Measurements from ENCODE around the gene ATP5F1A.

ATP5F1A gene

DNA sequence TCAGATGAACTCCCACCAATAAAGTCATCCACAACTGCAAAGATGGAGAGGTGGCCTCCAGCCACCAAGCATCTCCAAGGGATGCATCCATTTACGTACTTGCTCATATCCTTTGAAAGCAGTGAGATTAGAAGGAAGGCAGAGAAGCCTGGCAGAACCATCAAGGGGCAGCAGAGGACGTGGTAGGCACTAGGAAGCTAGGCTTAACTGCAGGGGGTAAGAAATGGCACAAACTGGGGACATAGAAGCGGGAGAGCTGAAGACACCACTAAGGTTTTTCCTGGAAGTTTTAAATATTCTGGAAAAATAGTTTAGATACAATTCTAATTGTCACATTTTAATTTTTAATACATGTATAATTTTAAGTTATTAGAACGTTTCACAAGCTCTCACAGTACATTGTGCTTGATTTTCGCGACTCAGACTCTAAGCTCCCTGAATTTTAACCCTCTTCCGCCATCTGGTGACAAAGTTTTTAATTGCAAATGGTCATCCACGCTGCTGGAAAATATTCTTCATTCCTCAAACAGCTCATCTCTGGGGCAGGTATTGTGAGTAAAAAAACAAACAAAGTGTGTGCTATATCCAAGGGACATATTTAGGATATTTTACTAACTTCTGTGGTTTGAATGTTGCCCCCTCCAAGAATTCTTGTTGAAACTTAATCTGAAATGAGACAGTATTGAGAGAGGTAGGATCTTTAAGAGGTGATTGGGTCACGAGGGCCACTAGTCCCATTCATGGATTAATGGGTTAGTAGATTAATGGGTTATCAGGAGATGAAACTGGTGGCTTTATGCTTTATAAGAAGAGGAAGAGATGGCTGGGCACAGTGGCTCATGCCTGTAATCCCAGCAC, 24.4 kb downstream of the ATP5F1A start:
- peak; percentile 27 to 55 (median 32) for DNase-seq (ENCODE audit: low read depth in 3 of 3)

DNA sequence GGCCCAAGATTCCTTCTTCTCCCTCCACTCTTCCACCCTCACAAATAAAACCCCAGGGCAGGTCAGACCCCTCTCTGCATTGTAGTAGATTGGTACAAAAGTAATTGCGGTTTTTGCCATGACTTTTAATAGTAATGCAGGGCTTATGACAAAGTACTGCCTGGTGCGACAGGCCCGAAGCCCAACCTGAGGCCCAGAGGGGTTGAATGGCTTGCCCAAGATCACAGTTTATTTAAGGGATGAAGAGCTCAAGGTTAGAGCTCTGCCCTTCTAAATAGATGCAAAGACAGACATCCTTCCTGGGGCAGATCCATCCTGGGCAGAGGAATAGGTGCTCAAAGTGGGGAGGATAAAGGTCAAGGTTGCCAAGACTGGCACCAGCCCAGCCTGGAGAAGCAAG, 25.1 kb downstream of the ATP5F1A start:
- no peak for DNase-seq (ENCODE audit: low read depth in 3 of 3)

DNA sequence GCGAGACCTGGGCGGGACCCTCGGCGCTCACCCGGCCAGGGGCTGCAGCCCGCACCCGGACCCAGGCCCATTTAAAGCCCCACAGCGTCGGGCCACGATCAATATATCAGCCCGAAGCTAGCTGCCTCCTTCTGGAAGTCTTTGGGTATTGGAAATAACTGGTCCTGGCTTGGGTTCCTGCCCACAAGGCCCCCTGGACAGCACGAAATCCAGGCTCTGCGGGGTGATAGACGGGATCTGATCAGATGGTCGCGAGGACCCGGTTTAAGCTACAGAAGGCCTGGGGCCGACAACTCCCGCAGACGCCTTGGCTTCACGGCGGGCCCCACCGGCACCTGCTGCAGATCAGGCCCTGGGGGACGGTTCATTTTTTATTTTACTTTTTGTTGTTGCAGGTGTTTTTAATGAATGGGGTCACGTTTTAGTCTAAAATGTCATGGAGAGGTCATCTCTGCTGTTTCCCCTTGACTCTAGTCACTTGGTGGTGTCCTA, 25.7 kb downstream of the ATP5F1A start:
- DNase-seq (ENCODE audit: low read depth in 3 of 3), result no peak

DNA sequence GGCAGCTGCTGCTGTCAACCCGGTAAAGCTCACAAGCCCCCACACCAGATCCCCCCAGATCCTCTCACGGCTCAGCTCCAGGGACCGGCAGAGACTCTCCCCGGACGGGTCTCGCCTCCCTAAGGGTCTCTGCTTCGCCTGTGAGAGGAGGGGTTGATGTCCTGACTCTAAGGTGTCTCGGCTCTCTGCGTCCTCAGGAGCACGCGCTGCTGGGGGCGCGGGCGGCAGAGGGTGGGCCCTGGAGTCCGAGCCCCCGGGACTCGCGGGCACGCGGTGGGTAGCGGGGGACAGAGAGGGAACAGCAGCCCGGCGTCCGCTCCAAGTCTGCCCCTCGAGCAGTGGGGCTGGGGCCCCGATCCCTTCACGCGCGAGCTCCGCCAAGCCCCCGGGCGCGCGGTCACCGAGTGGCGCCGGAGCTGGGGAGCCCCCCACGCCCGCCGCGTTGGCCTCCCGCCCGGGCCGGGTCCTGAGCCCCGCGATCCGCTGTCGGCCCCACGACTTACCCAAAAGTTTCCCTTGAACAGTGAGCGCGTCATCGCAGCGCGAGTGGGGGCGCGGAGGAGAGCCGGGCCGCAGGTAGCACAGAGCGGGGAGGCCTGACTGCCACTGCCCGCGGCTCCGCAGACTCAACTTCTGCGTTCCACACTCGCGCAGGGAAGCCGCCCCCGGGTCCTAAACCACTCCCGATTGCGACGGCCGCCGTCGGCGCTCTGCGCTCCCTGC, 26.3 kb downstream of the ATP5F1A start, which contains the start of gene PSTPIP2:
Gene PSTPIP2, minus strand, starts transcription at position 608 of the 723 bp plus-strand sequence. Its CDS starts 72 bp downstream, at position 536.
- DNase-seq (ENCODE audit: low read depth in 3 of 3), result peak; percentile 36 to 63 (median 45)

DNA sequence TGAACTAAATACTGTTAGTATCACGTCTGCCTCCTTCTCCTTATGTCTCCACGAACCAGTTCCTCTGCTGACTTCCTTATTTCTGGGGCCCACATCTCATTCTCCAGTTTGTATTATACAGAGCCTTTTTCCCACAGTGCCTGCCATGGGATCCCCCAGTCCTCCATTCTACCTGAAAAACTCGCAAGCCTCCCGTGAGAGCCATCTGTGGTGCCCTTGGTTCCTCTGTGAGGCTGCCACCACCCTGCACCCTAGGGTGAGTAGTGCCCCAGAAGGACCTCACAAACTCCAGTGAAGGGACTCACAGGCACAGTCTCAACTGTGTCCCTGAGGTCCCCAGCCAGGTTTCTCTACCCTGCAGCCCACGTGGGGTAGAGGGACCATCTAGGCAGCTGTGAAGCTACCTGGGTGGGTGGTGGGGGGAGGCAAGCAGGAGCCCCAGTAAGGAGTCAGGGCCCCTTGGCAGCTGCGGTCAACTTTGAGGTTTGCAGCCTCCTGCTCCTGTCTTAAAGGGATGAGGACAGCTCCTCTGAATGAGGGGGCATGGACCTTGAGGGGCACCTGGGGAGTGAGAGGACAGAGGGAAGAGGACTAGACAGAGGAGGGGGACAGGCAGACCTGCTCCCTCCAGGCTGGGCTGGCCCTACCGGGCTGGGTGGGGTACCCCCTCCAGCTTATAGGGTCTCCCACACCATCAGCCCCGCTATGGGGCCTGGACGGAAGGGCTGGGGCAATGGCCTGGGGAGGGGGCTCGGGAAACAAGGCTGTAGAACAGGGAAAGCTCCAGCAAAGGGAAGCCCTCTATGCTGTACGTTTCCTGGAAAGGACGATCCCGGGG, 27.1 kb downstream of the ATP5F1A start:
- peak in 1 of 3 experiments; percentile 5 for DNase-seq (ENCODE audit: low read depth in 3 of 3)

DNA sequence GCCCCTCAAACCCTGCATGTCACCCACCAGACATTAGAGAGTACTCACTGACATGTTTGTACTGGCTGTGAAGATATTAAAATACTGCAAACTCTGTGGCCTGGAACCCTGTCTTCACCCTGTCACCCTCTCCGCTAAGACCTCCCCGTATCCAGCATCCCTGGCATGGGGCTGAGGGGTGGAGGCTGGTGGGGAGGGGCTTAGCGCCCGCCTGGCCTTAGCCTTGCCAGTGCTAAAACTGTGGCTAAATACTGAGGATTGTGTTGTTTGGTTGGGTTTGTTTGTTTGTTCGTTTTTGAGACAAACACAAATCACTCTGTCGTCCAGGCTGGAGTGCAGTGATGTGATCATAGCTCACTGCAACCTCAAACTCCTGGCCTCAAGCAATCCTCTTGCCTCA, 27.9 kb downstream of the ATP5F1A start:
- no peak for DNase-seq (ENCODE audit: low read depth in 3 of 3)

DNA sequence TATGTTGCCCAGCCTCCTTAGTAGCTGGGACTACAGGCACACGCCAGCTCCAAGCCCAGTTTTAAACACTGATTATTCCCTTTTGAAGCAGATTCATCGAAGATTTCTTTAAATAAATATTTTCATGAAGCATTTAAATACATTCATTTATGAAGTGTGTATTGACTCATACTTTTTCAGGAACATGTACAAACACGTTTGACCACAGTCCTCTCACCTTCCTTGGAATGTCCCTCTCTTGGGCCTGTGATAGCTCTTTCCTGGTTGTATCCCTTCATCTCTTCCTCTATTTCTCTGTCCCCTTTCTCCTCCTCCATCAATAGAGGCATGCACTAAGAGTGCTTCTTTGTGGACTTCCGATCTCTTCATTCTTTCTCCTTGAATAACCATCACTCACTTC, 28.6 kb downstream of the ATP5F1A start:
- DNase-seq (ENCODE audit: low read depth in 3 of 3), result no peak

DNA sequence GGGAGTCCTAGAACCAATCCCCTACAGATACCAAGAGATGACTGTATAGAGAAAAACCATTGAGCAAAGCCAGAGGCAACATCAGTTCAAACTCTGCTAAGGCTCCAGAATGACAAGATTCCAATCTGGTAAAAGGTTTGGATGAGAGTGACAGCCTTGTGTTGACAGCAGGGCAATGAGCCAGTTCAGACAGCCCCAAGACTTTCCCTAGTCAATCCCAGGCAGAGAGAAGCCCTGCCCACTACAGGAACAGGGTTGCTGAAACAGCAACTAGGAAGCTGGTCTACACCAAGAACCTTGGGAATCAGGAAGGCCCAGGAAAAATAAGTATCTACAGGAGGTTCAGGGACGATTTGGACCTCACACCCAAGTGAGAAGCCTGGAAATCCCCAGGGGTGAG, 29.3 kb downstream of the ATP5F1A start:
- no peak for DNase-seq (ENCODE audit: low read depth in 3 of 3)

DNA sequence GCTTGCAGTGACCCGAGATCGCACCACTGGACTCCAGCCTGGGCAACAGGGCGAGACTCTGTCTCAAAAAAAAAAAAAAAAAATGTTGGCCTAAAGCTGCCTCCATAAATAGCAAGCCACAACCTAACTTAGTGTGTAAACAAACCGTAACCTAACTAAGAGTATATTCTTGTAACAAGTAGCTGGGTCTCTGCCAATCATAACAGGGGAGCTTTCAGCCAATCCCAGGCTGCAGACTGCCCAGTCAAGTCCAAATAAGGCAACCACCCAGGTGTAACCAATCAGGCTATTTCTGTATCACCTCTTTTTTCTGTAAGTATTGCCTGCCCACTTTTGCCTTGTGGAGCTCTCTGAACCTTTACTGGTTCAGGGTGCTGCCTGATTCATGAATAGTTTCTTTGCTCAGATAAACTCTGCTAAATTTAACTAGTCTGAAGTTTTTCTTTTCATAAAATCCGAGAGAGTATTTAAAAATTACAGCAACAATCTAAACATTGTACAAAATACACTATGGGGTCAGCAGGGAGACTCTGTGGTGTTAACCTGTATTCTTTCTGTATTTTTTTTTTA, 30.6 kb downstream of the ATP5F1A start:
- DNase-seq (ENCODE audit: low read depth in 3 of 3), result no peak

DNA sequence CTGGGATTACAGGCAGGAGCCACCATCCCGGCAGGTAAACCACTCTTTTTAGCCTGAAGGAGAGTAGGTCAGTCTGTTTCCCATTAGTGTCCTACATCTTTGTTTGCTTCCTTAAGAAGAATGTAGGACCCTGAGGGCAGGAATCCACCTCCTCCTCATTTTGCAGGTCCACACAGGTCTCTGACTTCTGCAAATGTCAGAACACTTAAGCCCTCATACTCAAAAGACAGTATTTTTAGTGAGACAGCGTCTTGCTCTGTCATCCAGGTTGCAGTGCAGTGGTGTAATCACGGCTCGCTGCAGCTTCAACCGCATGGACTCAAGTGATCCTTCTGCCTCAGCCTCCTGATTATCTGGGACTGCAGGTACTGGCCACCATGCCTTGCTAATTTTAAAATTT, 35.3 kb downstream of the ATP5F1A start:
- DNase-seq (ENCODE audit: low read depth in 3 of 3), result no peak

DNA sequence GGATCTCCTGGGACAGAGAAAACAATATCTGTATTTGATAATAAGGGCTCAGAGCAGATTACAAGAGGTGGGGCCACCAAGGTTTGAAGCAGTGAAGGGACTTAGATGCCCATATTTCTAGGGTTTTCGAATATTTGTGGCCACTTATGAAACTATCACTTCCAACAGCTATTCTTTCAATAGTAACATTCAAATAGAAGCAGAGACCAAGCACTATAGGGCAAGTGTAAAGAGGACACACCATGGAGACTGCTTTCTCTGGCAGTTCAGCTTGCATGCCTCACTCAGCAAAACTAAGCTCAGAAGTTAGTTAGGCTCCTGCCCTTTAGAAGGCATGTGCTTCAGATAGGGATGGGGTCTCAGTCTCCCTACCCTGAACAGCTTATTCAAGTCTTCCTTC, 36.3 kb downstream of the ATP5F1A start:
- DNase-seq (ENCODE audit: low read depth in 3 of 3), result no peak

DNA sequence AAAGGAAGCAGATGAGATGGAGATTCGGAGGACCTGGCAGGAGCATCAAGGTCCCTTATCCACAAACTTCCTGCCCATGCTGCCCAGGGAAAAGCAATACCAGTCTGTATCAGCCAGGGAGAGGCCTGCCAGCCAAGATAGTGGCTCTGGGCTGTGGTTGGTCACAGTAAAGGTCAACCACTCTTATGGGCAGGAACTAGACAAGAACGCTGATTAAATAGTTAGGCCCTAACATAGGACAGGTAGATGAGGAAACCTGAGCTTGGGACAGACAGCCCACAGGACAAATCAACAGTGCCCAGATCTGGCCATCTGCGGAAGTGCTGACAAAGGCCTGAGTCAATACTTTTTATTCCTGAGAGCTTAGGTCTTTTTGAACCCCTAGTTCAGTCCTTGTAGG, 36.7 kb downstream of the ATP5F1A start:
- DNase-seq (ENCODE audit: low read depth in 3 of 3), result no peak

DNA sequence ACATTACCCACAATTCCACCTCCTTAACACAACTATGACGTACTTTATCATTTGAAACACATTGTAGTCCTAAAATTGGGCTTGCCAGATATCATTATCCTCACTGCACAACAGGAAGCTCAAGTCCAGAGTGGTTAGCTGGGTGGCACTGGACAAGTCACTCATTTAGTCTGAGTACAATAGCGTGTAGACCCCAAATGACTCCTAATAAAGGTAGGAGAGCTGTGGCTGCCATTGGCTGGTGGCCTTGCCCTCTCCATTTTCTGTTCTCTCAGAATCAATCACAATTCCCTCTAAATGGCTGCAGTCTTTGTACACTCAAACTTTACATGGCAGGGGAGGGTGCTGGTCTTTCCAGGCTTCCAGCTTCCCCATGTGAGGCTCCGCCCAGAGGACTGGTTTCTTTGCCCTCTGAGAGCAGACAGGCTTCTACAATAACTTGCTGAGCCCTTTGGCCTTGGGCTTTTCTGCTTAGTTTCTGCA, 37.7 kb downstream of the ATP5F1A start:
- no peak for DNase-seq (ENCODE audit: low read depth in 3 of 3)

DNA sequence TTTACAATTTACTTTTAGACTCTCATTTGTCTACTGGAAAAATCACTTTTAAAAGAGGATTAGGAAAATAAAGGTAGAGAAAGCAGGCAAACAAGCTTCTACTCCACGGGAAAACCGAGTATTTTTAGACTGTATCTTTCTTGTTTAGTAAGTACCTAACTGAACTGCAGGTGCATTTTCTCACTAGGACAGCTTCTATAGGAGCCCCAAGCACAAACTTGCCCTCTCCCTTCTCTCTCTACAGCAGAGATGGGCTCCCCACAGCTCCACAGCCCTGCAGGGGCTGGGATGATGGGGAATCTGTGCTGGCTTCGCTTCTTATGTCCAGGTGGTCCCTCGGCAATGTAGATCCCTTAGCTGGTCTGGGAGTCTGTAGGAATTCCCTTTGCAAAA, 42.3 kb downstream of the ATP5F1A start:
- DNase-seq (ENCODE audit: low read depth in 3 of 3), result no peak

DNA sequence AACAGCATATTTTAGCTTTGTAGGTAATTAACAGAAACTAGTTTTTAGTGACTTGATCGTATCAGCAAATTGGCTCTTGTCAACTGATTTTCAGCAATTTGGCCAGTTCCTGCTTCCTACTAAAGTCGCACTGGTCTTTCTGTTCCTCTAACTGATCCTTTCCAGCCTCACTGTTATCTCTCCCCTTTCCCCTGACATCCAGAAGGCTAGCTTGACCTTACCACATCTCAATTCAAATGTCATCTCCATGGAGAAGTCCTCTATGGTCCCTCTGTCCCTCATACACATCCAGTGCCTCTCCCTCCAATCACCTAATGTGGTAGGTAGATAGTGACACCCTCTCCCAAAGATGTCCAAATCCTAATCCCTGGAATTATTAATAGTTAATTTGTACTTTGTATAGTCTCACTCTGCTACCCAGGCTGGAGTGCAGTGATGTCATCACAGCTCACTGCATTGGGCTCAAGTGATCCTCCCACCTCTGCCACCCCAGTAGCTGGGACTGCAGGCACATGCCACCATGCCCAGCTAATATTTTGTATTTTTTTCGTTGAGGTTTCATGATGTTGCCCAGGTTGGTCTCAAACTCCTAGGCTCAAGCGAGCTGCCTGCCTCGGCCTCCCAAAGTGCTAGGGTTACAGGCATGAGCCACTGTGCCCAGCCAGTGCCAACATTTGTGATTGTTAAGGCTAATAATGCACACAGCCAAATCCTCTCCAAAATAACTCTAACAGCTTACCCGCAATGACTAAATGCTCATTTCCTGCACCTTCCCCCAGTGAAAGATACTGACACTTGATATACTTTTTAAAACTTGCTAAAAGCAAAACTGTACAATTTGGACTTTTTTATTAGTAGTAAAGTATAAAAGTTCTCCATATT, 42.9 kb downstream of the ATP5F1A start:
- DNase-seq (ENCODE audit: low read depth in 3 of 3), result no peak

DNA sequence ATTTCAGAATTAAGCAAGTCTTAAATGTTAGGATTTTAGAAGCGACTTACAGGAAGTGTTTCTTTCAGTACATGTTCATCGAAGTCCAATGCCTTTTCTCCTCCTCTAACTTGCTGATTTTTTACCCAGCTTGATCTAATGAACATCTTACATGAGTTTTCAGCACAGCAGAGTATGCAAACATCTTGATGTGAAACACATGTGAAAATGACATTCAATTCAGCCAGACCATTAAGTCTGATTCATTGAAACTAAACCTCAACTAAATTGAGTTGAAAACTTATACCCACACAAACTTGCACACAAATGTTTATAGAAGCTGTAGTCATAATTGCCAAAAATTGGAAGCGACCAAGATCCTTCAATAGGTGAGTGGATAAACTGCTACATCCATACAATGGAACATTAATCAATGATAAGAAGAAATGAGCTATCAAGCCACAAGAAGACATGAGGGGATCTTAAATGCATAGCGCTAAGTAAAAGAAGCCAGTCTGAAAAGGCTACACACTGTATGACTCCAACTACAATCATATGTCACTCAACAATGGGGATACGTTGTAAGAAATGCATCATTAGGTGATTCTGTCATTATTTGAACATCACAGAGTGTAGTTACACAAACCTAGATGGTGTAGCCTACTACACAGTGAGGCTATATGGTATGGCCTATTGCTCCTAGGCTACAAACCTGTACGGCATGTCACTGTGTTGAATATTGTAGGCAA, 44.6 kb downstream of the ATP5F1A start:
- no peak for DNase-seq (ENCODE audit: low read depth in 3 of 3)

DNA sequence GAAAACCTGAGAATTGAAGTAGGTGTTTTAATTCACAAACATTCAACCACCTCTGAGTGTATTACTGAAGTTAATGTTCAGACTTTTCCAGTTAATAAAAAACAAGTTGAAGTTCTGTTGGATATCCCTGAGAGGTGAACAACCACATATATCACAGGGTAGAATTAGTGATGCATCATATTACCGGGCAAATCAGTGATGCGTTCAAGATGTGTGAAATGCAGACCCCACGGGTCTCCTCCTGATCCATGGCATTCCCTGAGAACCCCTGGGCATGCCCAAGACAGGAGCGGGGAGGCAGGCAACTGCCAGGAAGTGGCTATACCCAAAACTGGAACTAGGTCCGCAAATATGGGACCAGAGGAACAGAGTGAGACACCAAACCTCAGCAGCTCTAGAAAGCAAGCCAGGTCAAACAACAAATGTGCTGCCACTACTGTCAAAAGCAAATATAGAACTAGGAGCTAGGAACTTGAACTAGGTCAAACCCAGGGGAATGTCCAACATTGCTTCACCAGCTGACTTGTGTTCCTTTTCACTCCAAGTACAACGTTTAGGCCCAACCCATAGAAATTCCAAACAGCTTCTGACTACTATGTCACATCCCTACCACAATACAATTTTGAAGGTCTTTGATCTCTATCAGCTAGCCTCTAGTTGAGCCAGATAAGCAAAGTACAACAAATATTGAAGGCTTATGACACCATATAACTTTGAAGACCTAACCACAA, 46.2 kb downstream of the ATP5F1A start:
- no peak for DNase-seq (ENCODE audit: low read depth in 3 of 3)

DNA sequence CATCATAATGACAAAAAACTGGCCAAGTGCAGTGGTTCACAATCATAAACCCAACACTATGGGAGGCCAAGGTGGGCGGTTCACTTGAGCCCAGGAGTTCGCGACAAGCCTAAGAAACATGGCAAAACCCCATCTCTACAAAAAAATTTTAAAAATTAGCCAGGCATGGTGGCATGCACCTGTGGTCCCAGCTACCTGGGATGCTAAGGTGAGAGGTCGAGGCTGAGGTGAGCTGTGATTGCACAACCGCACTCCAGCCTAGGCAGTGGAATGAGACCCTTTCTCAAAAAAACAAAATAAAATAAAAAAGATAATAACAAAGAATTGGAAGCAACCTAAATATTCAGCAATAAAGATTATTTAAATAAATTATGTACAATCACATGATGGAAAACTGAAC, 47.8 kb downstream of the ATP5F1A start:
- no peak for DNase-seq (ENCODE audit: low read depth in 3 of 3)

DNA sequence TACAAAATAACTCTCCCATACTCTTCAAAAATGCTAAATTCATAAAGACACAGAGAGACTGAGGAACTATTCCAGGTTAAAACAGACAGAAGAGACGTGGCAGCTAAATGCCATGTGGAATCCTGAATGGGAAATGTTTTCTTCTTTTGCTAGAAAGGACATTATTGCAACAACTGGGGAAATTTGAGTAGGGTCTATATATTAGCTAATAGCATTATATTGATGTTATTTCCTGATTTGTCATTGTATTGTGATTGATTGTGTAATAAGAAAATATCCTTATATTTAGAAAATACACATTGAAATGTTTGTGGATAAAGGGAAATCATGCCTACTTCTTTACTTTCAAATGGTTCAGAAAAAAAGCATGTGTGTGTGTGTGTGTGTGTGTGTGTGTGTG, 49.5 kb downstream of the ATP5F1A start:
- no peak for DNase-seq (ENCODE audit: low read depth in 3 of 3)
